Measurements from ENCODE around the gene STRN.

GRCh38 chr2:36797324-36798070 is 168.8 kb downstream of the STRN start:
- no peak for TF ChIP-seq TAF1 (IDR thresholded peaks at IDR 0.05; ENCODE audit: borderline replicate concordance, low read depth, low read length)
- TF ChIP-seq POLR2AphosphoS5 (IDR thresholded peaks at IDR 0.05; ENCODE audit: low read depth, low read length), result no peak
- TF ChIP-seq POLR2A (IDR thresholded peaks at IDR 0.05; ENCODE audit: low read depth, low read length), result no peak

Data from GM12892 (cell line).